IMR-90 (cell line): Measurements from ENCODE around the gene TMEM208. TPM values are rescaled to one million over a fixed set of nuclear protein-coding genes. Genes with fewer than 3 reads are reported as not detected.

Experiments used
- ATAC-seq: fragments of 200-7000 bp; cut with Tn5 transposase; 2 replicates; pipeline ENCODE4 v1.9.1; 2020; ENCODE audit warnings: low read depth, mild to moderate bottlenecking, moderate library complexity
- BruUV-seq: library from RNA; stranded (reverse); fragments of 400-500 nt; replicated peaks from 2 replicates; lab custom pipeline; 2021; lab: Mats Ljungman, UMichigan
- CTCF ChIA-PET: fragments of 300-600 bp; formaldehyde crosslinking; extraction: SDS; loops from one replicate; lab custom pipeline; 2021; ENCODE audit warnings: antibody characterized with exemption; lab: Yijun Ruan, JAX
- POLR2A ChIA-PET: fragments of 300-600 bp; sonication (Branson Sonifier 250); formaldehyde crosslinking; loops from one replicate; lab custom pipeline; 2022; ENCODE audit warnings: antibody characterized with exemption; ENCODE audit not compliant: unreplicated experiment; lab: Charles Lee
- DNase-seq: peaks from one replicate; pipeline ENCODE4 v3.0.0; 2013
- H2AFZ ChIP-seq: replicated peaks from 2 replicates; pipeline ENCODE3; 2013; ENCODE audit warnings: low read length, mild to moderate bottlenecking; ENCODE audit not compliant: poor library complexity
- H2AK5ac ChIP-seq: 2 replicates; pipeline ENCODE4 v1.6.1; 2013; ENCODE audit warnings: low read depth, low read length, inconsistent platforms
- H2AK9ac ChIP-seq: replicated peaks from 2 replicates; pipeline ENCODE3; 2013; ENCODE audit warnings: mild to moderate bottlenecking, low read depth, low read length, moderate library complexity; ENCODE audit not compliant: poor library complexity
- H2BK120ac ChIP-seq: 2 replicates; pipeline ENCODE4 v1.6.1; 2013; ENCODE audit warnings: low read depth, low read length, inconsistent platforms
- H2BK15ac ChIP-seq: 3 replicates; pipeline ENCODE4 v1.6.1; 2013; ENCODE audit warnings: low read depth, low read length, inconsistent platforms
- H2BK20ac ChIP-seq: 2 replicates; pipeline ENCODE4 v1.6.1; 2013; ENCODE audit warnings: low read depth, mild to moderate bottlenecking, inconsistent platforms, low read length, moderate library complexity
- H2BK5ac ChIP-seq: 2 replicates; pipeline ENCODE4 v1.6.1; 2013; ENCODE audit warnings: mild to moderate bottlenecking, low read depth, low read length, inconsistent platforms; ENCODE audit not compliant: poor library complexity, severe bottlenecking
- H3K14ac ChIP-seq: replicated peaks from 2 replicates; pipeline ENCODE4 v1.6.1; 2013; ENCODE audit warnings: low read depth, low read length, inconsistent platforms
- H3K18ac ChIP-seq: 2 replicates; pipeline ENCODE4 v1.6.1; 2013; ENCODE audit warnings: low read depth, low read length, control low read depth
- H3K23ac ChIP-seq: 2 replicates; pipeline ENCODE4 v1.6.1; 2013; ENCODE audit warnings: low read depth, low read length, inconsistent platforms
- H3K27ac ChIP-seq: 2 replicates; pipeline ENCODE4 v1.5.1; 2013; ENCODE audit warnings: mild to moderate bottlenecking, control low read depth, low read length; ENCODE audit not compliant: insufficient read depth
- H3K27me3 ChIP-seq: 2 replicates; pipeline ENCODE4 v1.6.1; 2013; ENCODE audit warnings: low read length; ENCODE audit not compliant: control insufficient read depth, insufficient read depth
- H3K36me3 ChIP-seq: 2 replicates; pipeline ENCODE4 v1.6.1; 2013; ENCODE audit warnings: low read length, mixed read lengths; ENCODE audit not compliant: control insufficient read depth, insufficient read depth
- H3K4ac ChIP-seq: 2 replicates; pipeline ENCODE4 v1.6.1; 2013; ENCODE audit warnings: low read depth, low read length, inconsistent platforms
- H3K4me1 ChIP-seq: 2 replicates; pipeline ENCODE4 v1.6.1; 2013; ENCODE audit warnings: low read length, mixed read lengths; ENCODE audit not compliant: control insufficient read depth, insufficient read depth
- H3K4me2 ChIP-seq: 2 replicates; pipeline ENCODE4 v1.6.1; 2013; ENCODE audit warnings: low read depth, mild to moderate bottlenecking, control low read depth, low read length, moderate library complexity
- H3K4me3 ChIP-seq: 2 replicates; pipeline ENCODE4 v1.5.1; 2013; ENCODE audit warnings: low read depth, mild to moderate bottlenecking, control low read depth, low read length, moderate library complexity; ENCODE audit not compliant: insufficient read depth
- H3K56ac ChIP-seq: 2 replicates; pipeline ENCODE4 v1.6.1; 2013; ENCODE audit warnings: low read length, inconsistent platforms; ENCODE audit not compliant: insufficient read depth; ENCODE audit errors: extremely low read depth
- H3K79me1 ChIP-seq, 2 experiments: 2 replicates each; pipeline ENCODE4 v1.6.1; 2013; ENCODE audit warnings: low read length in 2 of 2, inconsistent platforms in 1 of 2, low read depth in 1 of 2
- H3K9ac ChIP-seq: 2 replicates; pipeline ENCODE4 v1.6.1; 2013; ENCODE audit warnings: low read depth, low read length, control low read depth
- H3K9me1 ChIP-seq: 2 replicates; pipeline ENCODE4 v1.6.1; 2013; ENCODE audit warnings: low read length, inconsistent platforms; ENCODE audit not compliant: insufficient read depth
- H3K9me3 ChIP-seq: 2 replicates; pipeline ENCODE4 v1.6.1; 2013; ENCODE audit warnings: low read length; ENCODE audit not compliant: control insufficient read depth, insufficient read depth
- H4K20me1 ChIP-seq: 2 replicates; pipeline ENCODE4 v1.6.1; 2013; ENCODE audit warnings: low read length, inconsistent platforms; ENCODE audit not compliant: insufficient read depth
- H4K5ac ChIP-seq: 2 replicates; pipeline ENCODE4 v1.6.1; 2013; ENCODE audit warnings: mild to moderate bottlenecking, low read depth, low read length, control low read depth
- H4K8ac ChIP-seq, 2 experiments: 2 replicates each; pipeline ENCODE4 v1.6.1; 2013; ENCODE audit warnings: low read depth in 2 of 2, low read length in 2 of 2, control low read depth in 1 of 2, inconsistent platforms in 1 of 2
- H4K91ac ChIP-seq: 2 replicates; pipeline ENCODE4 v1.6.1; 2013; ENCODE audit warnings: low read depth, low read length, inconsistent platforms; ENCODE audit not compliant: insufficient read depth
- BHLHE40 ChIP-seq: fragments of 150-350 bp; IDR thresholded peaks from 2 replicates; pipeline ENCODE4 v1.6.1; 2016; ENCODE audit warnings: mild to moderate bottlenecking, low read depth, low read length
- CEBPB ChIP-seq: IDR thresholded peaks from 2 replicates; pipeline ENCODE4 v1.6.1; 2012; ENCODE audit warnings: low read depth, low read length, improper control_type of control experiment
- CHD1 ChIP-seq: IDR thresholded peaks from 2 replicates; pipeline ENCODE4 v1.6.1; 2012; ENCODE audit warnings: low read depth, low read length, improper control_type of control experiment
- CTCF ChIP-seq: conservative IDR thresholded peaks from 2 replicates; pipeline ENCODE4 v1.5.1; 2012; ENCODE audit warnings: mild to moderate bottlenecking, low read depth, low read length, improper control_type of control experiment
- ELK1 ChIP-seq: fragments of 150-350 bp; IDR thresholded peaks from 2 replicates; pipeline ENCODE4 v1.6.1; 2016; ENCODE audit warnings: low read depth, mild to moderate bottlenecking, low read length, moderate library complexity, borderline replicate concordance
- MAFK ChIP-seq: IDR thresholded peaks from 2 replicates; pipeline ENCODE4 v1.6.1; 2012; ENCODE audit warnings: low read depth, low read length, improper control_type of control experiment
- MAZ ChIP-seq: IDR thresholded peaks from 2 replicates; pipeline ENCODE4 v1.6.1; 2012; ENCODE audit warnings: low read depth, mild to moderate bottlenecking, low read length, improper control_type of control experiment, moderate library complexity, borderline replicate concordance
- MXI1 ChIP-seq: IDR thresholded peaks from 2 replicates; pipeline ENCODE4 v1.6.1; 2012; ENCODE audit warnings: low read depth, mild to moderate bottlenecking, low read length, moderate library complexity, borderline replicate concordance
- NFE2L2 ChIP-seq: fragments of 150-350 bp; IDR thresholded peaks from 2 replicates; pipeline ENCODE4 v1.6.1; 2016; ENCODE audit warnings: low read depth, mild to moderate bottlenecking, low read length
- POLR2A ChIP-seq: IDR thresholded peaks from 2 replicates; pipeline ENCODE4 v1.6.1; 2012; ENCODE audit warnings: mild to moderate bottlenecking, low read depth, low read length
- RAD21 ChIP-seq: IDR thresholded peaks from 2 replicates; pipeline ENCODE4 v1.6.1; 2012; ENCODE audit warnings: low read length, improper control_type of control experiment
- RFX5 ChIP-seq: IDR thresholded peaks from 2 replicates; pipeline ENCODE4 v1.8.0; 2012; ENCODE audit warnings: low read depth, mild to moderate bottlenecking, low read length, moderate library complexity
- SMC3 ChIP-seq: fragments of 150-350 bp; IDR thresholded peaks from 2 replicates; pipeline ENCODE4 v1.6.1; 2016; ENCODE audit warnings: low read depth, mild to moderate bottlenecking, antibody characterized with exemption, low read length, moderate library complexity
- USF2 ChIP-seq: fragments of 150-350 bp; IDR thresholded peaks from 2 replicates; pipeline ENCODE4 v1.6.1; 2017; ENCODE audit warnings: mild to moderate bottlenecking, antibody characterized with exemption, low read length, low read depth
- WGBS, 2 experiments: methylation state at CpG; one replicate each; pipeline versions ENCODE4 v1.1.5 to v1.1.7; 2013; ENCODE audit warnings: missing lambda C conversion rate in 2 of 2; ENCODE audit not compliant: insufficient read length in 1 of 2; ENCODE audit errors: extremely low coverage in 2 of 2; 5-methylcytosine and 5-hydroxymethylcytosine counted together
- dilution Hi-C: fragments of 300-500 bp; cut with HindIII; formaldehyde crosslinking; loops from one replicate; pipeline ENCODE4 v1.14.3; 2018; ENCODE audit warnings: low sequenced_read_pairs; ENCODE audit not compliant: unreplicated experiment
- in situ Hi-C: fragments of 300-500 bp; cut with MboI; formaldehyde crosslinking; loops from 3 replicates; pipeline ENCODE4 v1.14.3; 2019; ENCODE audit warnings: low sequenced_read_pairs, inconsistent platforms, mixed read lengths
- intact Hi-C: fragments of 100-400 bp; cut with micrococcal nuclease; formaldehyde crosslinking; loops from 2 replicates; pipeline ENCODE4 v1.10.0; 2022
- polyA plus RNA-seq, 3 experiments: library from polyadenylated mRNA; depleted of rRNA; stranded (reverse); fragments of >200 nt; gene quantifications; 2 replicates each; pipeline ENCODE4 v1.2.3, GENCODE V29; 2012; ENCODE audit warnings: low replicate concordance in 1 of 3
- total RNA-seq: library from RNA; depleted of rRNA; stranded (reverse); fragments of >200 nt; gene quantifications from 2 replicates; pipeline ENCODE4 v1.2.3, GENCODE V29; 2012

The TMEM208 gene
- total and polyA plus RNA-seq, 2 of the 4 experiments (the other 2 are of a cell fraction): 65.6 to 66.5 TPM

- dilution Hi-C loops (no loop called here), intact Hi-C loops (no loop called here), in situ Hi-C loops (loop anchor here (10.0 kb wide), 1 partner anchor 198 kb away; no protein-coding TSS in a partner anchor)
- BruUV-seq: no TSS peak
- no peak overlapping the region for H3K14ac ChIP-seq
- H3K9me1 ChIP-seq: no peaks in the 10 kb centered on the region
- H3K4ac ChIP-seq: no peak overlapping the region
- no peak overlapping the region for H2BK20ac ChIP-seq
- no peak overlapping the region for H3K56ac ChIP-seq
- H2AK9ac ChIP-seq: peak overlapping the region; percentile 14
- no peak overlapping the region for H4K8ac ChIP-seq
- H2AK5ac ChIP-seq: no peak overlapping the region
- no peak overlapping the region for H3K4me2 ChIP-seq
- no peak overlapping the region for H2BK120ac ChIP-seq
- H3K9me3 ChIP-seq: no peaks in the 10 kb centered on the region
- no peaks in the 10 kb centered on the region for H3K27me3 ChIP-seq
- TF ChIP-seq RFX5 (no peak), CHD1 (no peak), NFE2L2 (no peak), SMC3 (no peak), USF2 (no peak), POLR2A (no peak), CEBPB (no peak), CTCF (no peak), RAD21 (no peak), MAZ (no peak), BHLHE40 (no peak), MAFK (no peak), ELK1 (no peak), MXI1 (no peak)
- no peak overlapping the region for H4K91ac ChIP-seq
- ChIA-PET POLR2A (no interaction called here), CTCF (no interaction called here)
- H3K27ac ChIP-seq: no peak overlapping the region
- H2BK5ac ChIP-seq: no peak overlapping the region
- no peak overlapping the region for H3K18ac ChIP-seq
- H3K79me1 ChIP-seq: no peaks in the 10 kb centered on the region
- H4K5ac ChIP-seq: no peak overlapping the region
- H2AFZ ChIP-seq: no peak overlapping the region
- H2BK15ac ChIP-seq: no peak overlapping the region
- no peak overlapping the region for H3K9ac ChIP-seq
- no peak for DNase-seq
- H3K23ac ChIP-seq: no peak overlapping the region
- 100% methylated on average over 1 of the region's 11 CpGs; no CpG with 5 or more reads in 1 of the 2 experiments for WGBS, 2 experiments
- H3K4me1 ChIP-seq: peaks cover 2% of the 10 kb centered on the region; the same call in 1 of the 2 replicates
- H3K36me3 ChIP-seq: peaks cover 18% of the 10 kb centered on the region
- ATAC-seq: no peak
- H4K20me1 ChIP-seq: no peaks in the 10 kb centered on the region
- H3K4me3 ChIP-seq: no peak overlapping the region
Observed at GRCh38 chr16:67256701-67257230, 29.8 kb downstream of the TMEM208 start.
